ENCODE data around the gene ARID1B. TPM values are rescaled to one million over a fixed set of nuclear protein-coding genes. Genes with fewer than 3 reads are reported as not detected.

The ARID1B gene
- total and polyA plus RNA-seq, 2 of the 13 experiments (the other 11 are each of a cell fraction or from before 2014, with no cell fraction given), result 20.1 to 32.6 TPM

DNA sequence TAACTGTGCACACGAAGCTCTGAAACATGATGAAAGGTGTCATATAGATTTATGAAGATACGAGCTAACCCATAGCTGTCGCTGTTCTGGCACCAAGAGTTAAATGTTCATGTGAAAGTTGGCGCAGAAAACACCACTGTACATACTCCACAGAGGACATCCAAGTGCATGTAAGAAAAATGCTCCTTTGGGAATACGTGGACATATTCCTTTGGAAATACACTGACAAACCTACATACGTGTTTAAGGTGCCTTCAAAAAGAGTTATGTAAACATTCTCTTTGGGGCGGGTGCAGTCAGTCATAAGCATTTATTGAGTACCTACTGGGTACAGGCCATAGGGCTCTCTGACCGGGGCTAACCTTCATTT is 723 bp upstream of the ARID1B start (continued):
- no peak for TF ChIP-seq ZBTB21 (CRISPR knock-in tag; IDR thresholded peaks at IDR 0.05)
- no peak for TF ChIP-seq IKZF4 (CRISPR knock-in tag; IDR thresholded peaks at IDR 0.05; ENCODE audit: borderline replicate concordance, low read depth, not compliant biosample characterization)
- TF ChIP-seq CCAR2 (optimal IDR thresholded peaks at IDR 0.05; ENCODE audit: low read depth, low read length), result no peak
- TF ChIP-seq, protein P1, sequence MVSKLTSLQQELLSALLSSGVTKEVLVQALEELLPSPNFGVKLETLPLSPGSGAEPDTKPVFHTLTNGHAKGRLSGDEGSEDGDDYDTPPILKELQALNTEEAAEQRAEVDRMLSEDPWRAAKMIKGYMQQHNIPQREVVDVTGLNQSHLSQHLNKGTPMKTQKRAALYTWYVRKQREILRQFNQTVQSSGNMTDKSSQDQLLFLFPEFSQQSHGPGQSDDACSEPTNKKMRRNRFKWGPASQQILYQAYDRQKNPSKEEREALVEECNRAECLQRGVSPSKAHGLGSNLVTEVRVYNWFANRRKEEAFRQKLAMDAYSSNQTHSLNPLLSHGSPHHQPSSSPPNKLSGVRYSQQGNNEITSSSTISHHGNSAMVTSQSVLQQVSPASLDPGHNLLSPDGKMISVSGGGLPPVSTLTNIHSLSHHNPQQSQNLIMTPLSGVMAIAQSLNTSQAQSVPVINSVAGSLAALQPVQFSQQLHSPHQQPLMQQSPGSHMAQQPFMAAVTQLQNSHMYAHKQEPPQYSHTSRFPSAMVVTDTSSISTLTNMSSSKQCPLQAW (CRISPR knock-in tag; IDR thresholded peaks at IDR 0.05), result no peak
- TF ChIP-seq KDM2A (CRISPR knock-in tag; IDR thresholded peaks at IDR 0.05; ENCODE audit: borderline replicate concordance, low read depth), result no peak
- TF ChIP-seq, protein P2, sequence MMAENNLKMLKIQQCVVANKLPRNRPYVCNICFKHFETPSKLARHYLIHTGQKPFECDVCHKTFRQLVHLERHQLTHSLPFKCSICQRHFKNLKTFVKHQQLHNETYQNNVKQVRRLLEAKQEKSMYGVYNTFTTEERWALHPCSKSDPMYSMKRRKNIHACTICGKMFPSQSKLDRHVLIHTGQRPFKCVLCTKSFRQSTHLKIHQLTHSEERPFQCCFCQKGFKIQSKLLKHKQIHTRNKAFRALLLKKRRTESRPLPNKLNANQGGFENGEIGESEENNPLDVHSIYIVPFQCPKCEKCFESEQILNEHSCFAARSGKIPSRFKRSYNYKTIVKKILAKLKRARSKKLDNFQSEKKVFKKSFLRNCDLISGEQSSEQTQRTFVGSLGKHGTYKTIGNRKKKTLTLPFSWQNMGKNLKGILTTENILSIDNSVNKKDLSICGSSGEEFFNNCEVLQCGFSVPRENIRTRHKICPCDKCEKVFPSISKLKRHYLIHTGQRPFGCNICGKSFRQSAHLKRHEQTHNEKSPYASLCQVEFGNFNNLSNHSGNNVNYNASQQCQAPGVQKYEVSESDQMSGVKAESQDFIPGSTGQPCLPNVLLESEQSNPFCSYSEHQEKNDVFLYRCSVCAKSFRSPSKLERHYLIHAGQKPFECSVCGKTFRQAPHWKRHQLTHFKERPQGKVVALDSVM (CRISPR knock-in tag; IDR thresholded peaks at IDR 0.05), result no peak
- TF ChIP-seq, protein P3, sequence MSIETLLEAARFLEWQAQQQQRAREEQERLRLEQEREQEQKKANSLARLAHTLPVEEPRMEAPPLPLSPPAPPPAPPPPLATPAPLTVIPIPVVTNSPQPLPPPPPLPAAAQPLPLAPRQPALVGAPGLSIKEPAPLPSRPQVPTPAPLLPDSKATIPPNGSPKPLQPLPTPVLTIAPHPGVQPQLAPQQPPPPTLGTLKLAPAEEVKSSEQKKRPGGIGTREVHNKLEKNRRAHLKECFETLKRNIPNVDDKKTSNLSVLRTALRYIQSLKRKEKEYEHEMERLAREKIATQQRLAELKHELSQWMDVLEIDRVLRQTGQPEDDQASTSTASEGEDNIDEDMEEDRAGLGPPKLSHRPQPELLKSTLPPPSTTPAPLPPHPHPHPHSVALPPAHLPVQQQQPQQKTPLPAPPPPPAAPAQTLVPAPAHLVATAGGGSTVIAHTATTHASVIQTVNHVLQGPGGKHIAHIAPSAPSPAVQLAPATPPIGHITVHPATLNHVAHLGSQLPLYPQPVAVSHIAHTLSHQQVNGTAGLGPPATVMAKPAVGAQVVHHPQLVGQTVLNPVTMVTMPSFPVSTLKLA (IDR thresholded peaks at IDR 0.05), result no peak
- TF ChIP-seq, protein P4, sequence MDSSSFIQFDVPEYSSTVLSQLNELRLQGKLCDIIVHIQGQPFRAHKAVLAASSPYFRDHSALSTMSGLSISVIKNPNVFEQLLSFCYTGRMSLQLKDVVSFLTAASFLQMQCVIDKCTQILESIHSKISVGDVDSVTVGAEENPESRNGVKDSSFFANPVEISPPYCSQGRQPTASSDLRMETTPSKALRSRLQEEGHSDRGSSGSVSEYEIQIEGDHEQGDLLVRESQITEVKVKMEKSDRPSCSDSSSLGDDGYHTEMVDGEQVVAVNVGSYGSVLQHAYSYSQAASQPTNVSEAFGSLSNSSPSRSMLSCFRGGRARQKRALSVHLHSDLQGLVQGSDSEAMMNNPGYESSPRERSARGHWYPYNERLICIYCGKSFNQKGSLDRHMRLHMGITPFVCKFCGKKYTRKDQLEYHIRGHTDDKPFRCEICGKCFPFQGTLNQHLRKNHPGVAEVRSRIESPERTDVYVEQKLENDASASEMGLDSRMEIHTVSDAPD (CRISPR knock-in tag; IDR thresholded peaks at IDR 0.05), result no peak; the same call in 1 of the 2 replicates
- TF ChIP-seq ZNF3 (CRISPR knock-in tag; IDR thresholded peaks at IDR 0.05), result peak; percentile 90
- TF ChIP-seq, protein P5, sequence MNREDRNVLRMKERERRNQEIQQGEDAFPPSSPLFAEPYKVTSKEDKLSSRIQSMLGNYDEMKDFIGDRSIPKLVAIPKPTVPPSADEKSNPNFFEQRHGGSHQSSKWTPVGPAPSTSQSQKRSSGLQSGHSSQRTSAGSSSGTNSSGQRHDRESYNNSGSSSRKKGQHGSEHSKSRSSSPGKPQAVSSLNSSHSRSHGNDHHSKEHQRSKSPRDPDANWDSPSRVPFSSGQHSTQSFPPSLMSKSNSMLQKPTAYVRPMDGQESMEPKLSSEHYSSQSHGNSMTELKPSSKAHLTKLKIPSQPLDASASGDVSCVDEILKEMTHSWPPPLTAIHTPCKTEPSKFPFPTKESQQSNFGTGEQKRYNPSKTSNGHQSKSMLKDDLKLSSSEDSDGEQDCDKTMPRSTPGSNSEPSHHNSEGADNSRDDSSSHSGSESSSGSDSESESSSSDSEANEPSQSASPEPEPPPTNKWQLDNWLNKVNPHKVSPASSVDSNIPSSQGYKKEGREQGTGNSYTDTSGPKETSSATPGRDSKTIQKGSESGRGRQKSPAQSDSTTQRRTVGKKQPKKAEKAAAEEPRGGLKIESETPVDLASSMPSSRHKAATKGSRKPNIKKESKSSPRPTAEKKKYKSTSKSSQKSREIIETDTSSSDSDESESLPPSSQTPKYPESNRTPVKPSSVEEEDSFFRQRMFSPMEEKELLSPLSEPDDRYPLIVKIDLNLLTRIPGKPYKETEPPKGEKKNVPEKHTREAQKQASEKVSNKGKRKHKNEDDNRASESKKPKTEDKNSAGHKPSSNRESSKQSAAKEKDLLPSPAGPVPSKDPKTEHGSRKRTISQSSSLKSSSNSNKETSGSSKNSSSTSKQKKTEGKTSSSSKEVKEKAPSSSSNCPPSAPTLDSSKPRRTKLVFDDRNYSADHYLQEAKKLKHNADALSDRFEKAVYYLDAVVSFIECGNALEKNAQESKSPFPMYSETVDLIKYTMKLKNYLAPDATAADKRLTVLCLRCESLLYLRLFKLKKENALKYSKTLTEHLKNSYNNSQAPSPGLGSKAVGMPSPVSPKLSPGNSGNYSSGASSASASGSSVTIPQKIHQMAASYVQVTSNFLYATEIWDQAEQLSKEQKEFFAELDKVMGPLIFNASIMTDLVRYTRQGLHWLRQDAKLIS (CRISPR knock-in tag; IDR thresholded peaks at IDR 0.05), result no peak
- peak; percentile 29; the same call in 1 of the 2 replicates for TF ChIP-seq POLR2AphosphoS5 (IDR thresholded peaks at IDR 0.05; ENCODE audit: low read depth, low read length)
- TF ChIP-seq ZNF274 (CRISPR knock-in tag; IDR thresholded peaks at IDR 0.05), result no peak
- no peak for TF ChIP-seq KLF16 (CRISPR knock-in tag; IDR thresholded peaks at IDR 0.05)
- TF ChIP-seq SP140L (CRISPR knock-in tag; IDR thresholded peaks at IDR 0.05; ENCODE audit: borderline replicate concordance), result no peak
- TF ChIP-seq MTF2 (CRISPR knock-in tag; IDR thresholded peaks at IDR 0.05; ENCODE audit: borderline replicate concordance), result no peak
- no peak for TF ChIP-seq DR1 (CRISPR knock-in tag; IDR thresholded peaks at IDR 0.05)
- TF ChIP-seq SP2 (CRISPR knock-in tag; IDR thresholded peaks at IDR 0.05), result no peak
- 0 out of 2 replicates have a peak, but pooled peaks have one; percentile 45 for TF ChIP-seq BRCA1 (CRISPR knock-in tag; IDR thresholded peaks at IDR 0.05)
